H1 (cell line): ENCODE measurements around the gene C14orf132. TPM values are rescaled to one million over a fixed set of nuclear protein-coding genes. Genes with fewer than 3 reads are reported as not detected.

Experiments used
- CHD2 ChIP-seq: IDR thresholded peaks from 2 replicates; pipeline ENCODE4 v1.6.1; 2012; ENCODE audit warnings: low read length, improper control_type of control experiment
- EP300 ChIP-seq, 2 experiments: IDR thresholded peaks; 1 replicate in 1 of 2; 2 replicates in 1 of 2; pipeline ENCODE4 v1.6.1; 2011 to 2012; ENCODE audit warnings: low read depth in 2 of 2, low read length in 2 of 2, mild to moderate bottlenecking in 2 of 2, borderline replicate concordance in 1 of 2, inconsistent platforms in 1 of 2, moderate library complexity in 1 of 2
- KDM1A ChIP-seq: fragments of 200-600, 300-600 bp; sonication (generic); IDR thresholded peaks from 2 replicates; pipeline ENCODE4 v1.7.1; 2016; ENCODE audit warnings: mild to moderate bottlenecking, low read length, borderline replicate concordance
- PHF8 ChIP-seq: fragments of 200-600 bp; sonication (generic); conservative IDR thresholded peaks from 2 replicates; pipeline ENCODE4 v1.7.1; 2012; ENCODE audit warnings: low read depth, mild to moderate bottlenecking, inconsistent platforms, low read length, moderate library complexity
- polyA plus RNA-seq, 7 experiments: library from polyadenylated mRNA; depleted of rRNA in 3 of 7; stranded (reverse) in 5 of 7; unstranded in 2 of 7; fragments of >200 nt in 5 of 7; fragments of 200-250 nt in 2 of 7; gene quantifications; 1 replicate in 5 of 7; 2 replicates in 1 of 7; 4 replicates in 1 of 7; pipeline versions ENCODE4 v1.2.1 to v1.2.3, GENCODE V29; 2011 to 2013; ENCODE audit warnings: missing spikeins in 2 of 7, mixed read lengths in 2 of 7
- total RNA-seq: library from RNA; stranded (reverse); fragmentation: NEBNext Ultra II Directional; extraction: Animal tissue kit (Norgen Biotek cat#: 25700); gene quantifications from 2 replicates; pipeline ENCODE4 v1.2.1, GENCODE V29; 2021

The C14orf132 gene
- total and polyA plus RNA-seq, 2 of the 8 experiments (the other 6 are each of a cell fraction or from before 2014, with no cell fraction given): 11.7 to 32.5 TPM

- TF ChIP-seq CHD2 (no peak), PHF8 (no peak), KDM1A (no peak), EP300 (IDR thresholded peaks at IDR 0.05; ENCODE audit: borderline replicate concordance in 1 of 2, low read depth in 2 of 2, low read length in 2 of 2) (no peak)
- TF ChIP-seq, all 59 proteins: peak for 0
These were observed 1.1 kb upstream of the C14orf132 start (continued) for GRCh38 chr14:96037891-96038557.
